Keratinocyte (primary cell): Measurements from ENCODE around the gene C9orf50.

ENCODE experiments used
- CTCF ChIP-seq, 3 experiments: IDR thresholded peaks in 1 of 3; conservative IDR thresholded peaks in 1 of 3; optimal IDR thresholded peaks in 1 of 3; 2 replicates in 2 of 3; 3 replicates in 1 of 3; pipeline versions ENCODE3 to v1.5.1; 2011; ENCODE audit warnings: low read length in 3 of 3, mild to moderate bottlenecking in 3 of 3, moderate library complexity in 2 of 3, control low read depth in 1 of 3, inconsistent platforms in 1 of 3; ENCODE audit not compliant: insufficient read depth in 2 of 3; ENCODE audit errors: extremely low read depth in 1 of 3
- EZH2 ChIP-seq: IDR thresholded peaks from one replicate; pipeline ENCODE4 v1.6.1; 2012; ENCODE audit warnings: inconsistent platforms, mild to moderate bottlenecking, low read length, moderate library complexity

GRCh38 chr9:129665389-129665775 lies 44.5 kb upstream of the C9orf50 start, which contains the start of gene PRRX2:
- TF ChIP-seq CTCF (optimal IDR thresholded peaks at IDR 0.05 in 1 of 3, IDR thresholded peaks at IDR 0.05 in 1 of 3, conservative IDR thresholded peaks at IDR 0.05 in 1 of 3; ENCODE audit: extremely low read depth in 1 of 3, insufficient read depth in 2 of 3, low read length in 3 of 3) = no peak
- peak; percentile 62 for TF ChIP-seq EZH2
